GM19468 (cell line): Measurements from ENCODE around the gene PAX8.

ENCODE experiments used
- ATAC-seq: cut with Tn5 transposase; IDR thresholded peaks from one replicate; pipeline ENCODE4 v1.9.1; 2021; ENCODE audit warnings: mild to moderate bottlenecking, moderate library complexity, moderate number of reproducible peaks; ENCODE audit not compliant: unreplicated experiment; ENCODE audit errors: extremely low read depth

PAX8 gene

DNA sequence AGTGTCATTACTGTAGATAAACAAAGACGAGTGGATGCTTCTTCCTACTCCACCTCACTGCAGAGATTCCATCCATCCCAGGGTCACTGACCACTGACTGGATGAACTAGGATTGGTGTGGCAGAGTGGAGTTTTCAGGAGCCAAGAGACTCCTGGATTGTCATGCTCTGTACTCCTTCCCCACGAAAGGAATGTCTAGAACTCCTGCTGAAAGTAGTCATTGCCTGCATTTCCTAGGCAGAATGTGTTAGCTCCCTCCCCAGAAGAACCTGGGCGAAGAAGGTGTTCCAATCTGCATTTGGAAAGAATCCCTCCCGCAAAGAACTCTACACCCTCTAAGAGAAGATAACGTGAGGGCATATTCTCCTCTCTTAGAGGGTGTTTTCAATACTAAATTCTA lies 6.2 kb downstream of the PAX8 start:
- ATAC-seq: no peak

DNA sequence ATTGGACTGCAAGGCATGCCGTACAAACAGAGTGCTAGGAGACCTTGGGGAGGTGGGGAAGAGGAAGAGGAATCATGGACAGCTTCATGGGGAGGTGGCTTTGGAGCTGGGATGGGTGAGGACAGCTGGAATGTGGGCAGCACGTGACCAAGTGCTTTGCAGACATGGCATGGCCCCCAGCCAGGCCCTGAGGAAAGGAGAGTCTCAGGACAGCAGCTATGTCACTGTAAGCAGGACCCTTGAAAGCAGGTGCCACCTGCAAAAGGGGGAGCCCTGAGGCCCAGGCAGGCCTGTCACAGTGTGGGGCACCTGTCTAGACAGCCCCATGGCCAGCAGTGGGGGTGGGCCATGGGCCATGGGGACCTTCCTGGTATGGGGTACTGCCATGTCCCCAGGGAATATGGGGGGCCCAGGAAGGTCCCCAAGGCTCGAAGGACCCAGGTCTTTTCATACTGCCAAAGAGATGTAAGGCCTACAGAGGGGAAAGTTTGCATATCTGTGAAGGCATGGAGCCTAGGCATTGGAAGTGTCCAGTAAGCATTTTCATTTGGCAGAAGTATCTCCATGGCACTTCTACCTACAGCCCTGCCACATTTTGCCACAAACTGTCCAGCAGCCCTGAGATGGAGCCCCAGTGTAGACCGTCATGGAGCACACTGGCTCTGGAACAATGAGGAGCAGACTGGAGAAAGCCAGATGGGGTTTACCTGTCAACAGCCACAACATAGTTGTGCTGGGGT lies 9.9 kb downstream of the PAX8 start:
- no peak for ATAC-seq

DNA sequence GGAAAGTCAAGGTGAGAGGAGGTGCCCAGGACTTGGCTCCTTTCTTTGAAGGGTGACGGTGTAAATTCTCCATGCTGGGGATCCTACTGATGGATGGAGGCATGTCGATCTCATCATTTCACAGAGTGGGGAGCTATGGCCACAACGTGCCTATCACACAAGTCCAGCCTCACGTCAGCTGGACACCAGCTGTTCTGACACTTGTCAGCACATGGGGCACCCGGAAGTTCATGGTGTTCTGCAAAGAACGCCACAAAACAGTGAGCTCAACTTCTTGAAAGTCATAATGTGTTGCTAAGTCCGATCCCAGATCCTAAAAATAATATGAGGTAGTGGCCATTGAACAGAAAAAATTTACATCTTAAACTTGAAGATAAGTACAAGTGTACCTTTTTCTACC lies 12.3 kb downstream of the PAX8 start:
- no peak for ATAC-seq

DNA sequence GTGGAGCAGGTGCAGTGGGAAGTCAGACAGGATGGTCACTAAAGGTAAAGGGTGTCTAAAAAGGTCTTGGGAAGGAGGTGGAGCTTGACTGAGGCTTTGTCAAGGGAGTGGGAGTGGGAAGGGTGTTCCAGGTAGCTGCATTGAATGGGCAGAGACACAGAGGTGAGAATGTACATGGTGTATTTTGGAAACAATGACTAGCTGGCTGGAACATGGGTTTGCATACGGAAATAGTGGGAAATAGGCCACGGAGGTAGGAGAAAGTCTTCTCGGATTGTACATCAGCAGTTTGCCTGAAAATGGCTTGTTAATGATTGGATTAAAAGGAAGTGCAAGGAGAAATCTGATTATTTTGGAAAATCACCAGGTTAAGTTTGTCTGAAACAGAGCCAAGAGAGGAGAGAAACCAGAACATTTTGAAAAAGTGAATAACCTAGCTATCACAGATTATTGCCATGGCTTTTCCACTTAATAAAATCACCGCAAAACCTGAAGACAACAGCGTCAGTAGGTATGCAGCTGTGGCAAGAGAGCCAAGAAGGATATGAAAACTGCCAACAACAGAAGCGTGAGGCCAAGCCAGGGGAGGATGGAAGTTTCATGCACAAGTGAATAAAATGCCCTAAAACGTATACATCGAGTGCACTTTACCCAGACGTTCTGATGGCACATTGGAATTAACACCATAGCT lies 13.9 kb downstream of the PAX8 start:
- ATAC-seq: no peak

DNA sequence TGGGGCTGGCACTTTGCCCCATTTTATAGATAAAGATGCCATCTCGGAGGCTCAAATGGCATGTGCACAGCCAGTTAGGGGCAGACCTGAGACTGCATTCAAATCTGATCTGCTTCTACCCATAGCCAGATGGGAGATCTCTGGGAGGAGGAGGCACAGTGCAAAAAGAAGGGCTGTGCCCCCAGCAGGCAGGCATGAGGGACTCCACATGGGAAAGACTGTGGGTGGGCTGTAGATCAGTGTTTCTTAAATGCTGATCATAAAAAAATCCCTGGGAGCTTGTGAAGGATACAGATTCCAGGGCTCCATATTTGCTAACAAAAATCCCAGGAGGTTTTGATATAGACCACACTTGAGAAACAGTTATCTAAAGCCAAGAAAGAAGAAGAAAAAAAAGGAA lies 15.2 kb downstream of the PAX8 start:
- no peak for ATAC-seq

DNA sequence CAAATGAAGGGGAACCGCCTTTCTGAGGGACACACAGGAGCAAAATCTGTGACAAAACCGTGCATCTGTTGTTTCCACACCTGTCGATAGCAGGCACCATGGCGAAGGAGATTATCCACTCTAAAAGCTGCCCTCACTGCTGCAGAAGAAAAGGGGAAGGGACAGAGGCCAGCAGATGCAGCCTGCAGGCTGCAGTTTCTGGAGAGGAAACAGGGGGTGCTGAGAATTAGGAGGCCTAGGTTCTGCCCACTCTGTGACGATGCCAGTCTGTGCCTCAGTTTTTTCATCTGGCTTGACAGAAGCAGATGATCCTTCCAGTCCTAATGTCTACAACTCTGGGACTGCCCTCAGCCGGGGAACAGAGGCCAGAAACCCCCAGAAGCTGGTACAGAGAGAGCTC lies 17.7 kb downstream of the PAX8 start:
- ATAC-seq: no peak

DNA sequence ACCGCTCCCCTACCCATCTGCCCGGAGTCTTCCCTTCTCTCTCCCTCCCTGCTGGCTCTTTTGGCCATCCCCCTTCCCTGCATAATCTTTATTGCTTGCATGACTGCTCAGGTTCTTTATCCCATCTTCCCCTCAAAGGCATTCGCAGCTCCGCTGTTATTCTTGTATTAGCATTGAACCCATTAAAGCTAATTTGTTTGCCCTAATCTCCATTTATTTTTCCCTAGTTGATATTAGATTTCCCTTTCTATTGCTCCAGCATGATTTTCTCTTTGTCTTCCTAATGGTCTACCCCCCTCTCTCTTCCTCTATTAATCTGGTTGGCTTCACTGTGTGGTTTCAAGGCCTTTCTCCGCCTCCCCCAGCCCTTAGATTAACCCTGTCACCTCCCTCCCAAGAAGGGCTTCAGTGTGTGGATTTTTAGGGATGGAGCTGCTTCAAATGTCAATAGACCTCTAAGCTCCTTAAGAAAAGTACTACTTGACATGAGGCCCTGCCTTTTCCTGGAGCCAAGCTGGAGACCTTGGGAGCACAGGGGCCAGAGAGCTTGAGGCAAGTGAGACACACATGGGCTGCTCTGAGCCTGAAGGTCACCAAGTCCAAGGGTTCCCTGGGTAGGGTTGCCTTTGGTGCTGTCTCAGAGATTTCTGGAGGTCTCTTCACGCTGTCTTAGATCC lies 20.1 kb downstream of the PAX8 start:
- no peak for ATAC-seq

DNA sequence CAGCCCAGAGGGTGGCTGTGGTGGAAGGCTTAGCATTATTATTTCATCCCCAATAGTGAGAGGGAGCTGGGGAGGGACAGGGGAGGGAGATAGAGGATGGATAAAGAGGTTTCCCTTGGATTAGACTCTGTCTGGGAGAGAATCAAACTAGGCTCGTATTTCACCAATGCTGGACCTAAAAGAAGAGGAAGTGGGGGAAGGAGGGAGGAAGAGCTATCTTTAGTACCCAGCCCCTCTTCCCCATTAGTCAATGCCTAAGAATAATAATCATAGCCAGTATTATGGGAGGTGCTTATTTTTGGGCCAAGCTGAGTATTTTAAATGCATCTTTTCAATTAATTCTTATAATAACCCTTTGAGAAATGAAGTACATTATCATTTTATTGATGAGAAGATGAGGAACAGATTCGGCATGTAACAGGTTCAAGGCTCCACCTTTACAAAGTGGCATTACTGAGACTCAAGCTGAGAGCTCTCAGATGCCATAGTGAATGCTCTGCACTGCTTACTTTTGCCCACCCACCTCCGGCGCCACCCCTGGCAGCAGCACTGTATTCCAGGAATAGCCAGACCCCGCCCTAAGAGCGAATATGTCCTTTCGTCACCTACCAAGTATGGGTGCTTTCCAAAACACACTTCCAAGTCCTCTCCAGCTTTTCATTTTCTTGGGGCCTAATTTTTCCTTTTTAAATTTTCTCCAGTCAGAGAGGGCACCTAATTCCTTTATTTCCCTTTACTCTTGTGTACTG lies 21.0 kb downstream of the PAX8 start:
- no peak for ATAC-seq

DNA sequence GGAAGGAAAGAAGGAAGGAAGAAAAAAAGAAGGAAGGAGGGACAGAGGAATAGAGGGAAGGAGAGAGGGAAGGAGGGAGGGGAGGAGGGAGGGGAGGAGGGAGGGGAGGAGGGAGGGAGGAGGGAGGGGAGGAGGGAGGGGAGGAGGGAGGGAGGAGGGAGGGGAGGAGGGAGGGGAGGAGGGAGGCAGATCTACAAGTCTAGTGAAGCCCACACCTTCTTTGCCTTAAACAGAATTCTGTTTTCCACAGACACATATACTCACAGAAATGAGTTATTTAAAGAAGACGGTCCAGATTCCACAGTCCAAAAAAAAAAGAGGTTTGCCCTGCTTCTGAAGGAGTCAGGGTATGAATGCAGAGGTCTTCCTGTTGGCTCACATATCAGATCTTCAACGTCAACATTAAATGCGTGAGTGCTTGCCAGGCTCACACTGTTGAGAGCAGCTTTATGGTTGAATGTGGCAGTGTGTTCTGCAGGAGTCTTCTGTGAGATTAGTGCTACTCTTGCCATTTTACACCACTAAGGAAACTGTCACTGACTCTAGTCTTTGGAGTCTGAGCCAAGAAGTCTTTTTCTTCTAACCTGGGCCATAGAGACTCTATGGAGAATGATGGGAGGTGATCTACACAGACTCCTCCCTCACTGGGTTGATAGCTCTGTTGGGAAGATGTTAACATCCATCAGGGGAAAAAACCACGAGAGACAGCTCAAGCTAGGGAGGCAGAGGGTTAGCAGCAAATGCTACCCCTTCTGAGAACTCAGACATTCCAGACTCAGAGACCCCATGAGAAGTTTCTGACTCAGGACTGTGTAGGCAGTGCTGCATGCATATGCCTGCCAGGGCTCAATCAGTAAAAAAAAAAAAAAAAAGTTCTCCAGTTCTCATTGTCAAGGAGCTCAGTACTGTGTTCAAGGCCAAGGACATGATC lies 23.3 kb downstream of the PAX8 start:
- ATAC-seq: no peak

DNA sequence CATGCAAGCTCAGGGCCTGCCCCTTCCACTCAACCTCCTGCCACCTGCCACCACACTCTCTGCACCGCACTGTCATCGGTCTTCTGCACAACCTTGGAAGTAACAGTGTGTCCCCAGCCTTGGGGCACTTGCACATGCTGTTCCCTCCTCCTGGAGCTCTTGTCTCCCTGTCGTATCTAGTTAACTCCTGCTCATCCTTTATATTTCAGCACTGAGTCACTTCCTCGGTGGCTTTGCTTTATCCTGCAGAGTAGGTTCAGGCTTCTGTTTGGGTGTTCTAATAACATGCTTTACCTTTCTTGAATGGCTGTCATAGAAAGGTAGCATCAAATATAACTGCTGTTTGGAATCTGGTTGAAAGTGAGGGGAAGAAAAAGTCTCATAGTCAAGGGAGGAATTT lies 25.3 kb downstream of the PAX8 start:
- ATAC-seq: no peak

DNA sequence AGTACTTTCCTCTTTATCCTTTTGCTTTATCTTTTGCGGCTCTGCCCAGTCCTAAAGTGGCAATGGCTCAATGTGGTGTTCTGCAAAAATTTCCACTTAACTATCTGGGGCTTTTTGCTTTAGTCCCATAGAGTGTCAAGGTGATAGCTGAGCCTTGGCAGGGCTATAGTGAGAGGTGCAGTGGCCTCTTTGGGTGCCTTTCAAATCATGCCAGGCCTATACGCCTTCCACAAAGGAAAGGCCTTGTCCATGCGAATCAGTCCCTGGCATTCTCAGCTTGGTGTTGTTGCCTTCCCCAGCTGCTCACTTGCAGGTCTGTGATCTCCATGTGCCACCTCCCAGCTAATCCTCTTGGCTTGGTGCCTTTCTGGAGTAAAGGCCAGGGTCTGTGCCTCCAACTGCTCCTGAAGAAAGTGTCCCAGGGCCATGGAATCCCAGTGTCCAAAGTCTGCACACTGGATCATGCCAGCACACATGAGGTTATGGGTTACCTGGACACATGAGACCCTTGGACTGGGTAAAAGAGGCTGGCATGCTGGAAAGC lies 26.6 kb downstream of the PAX8 start:
- ATAC-seq: no peak

DNA sequence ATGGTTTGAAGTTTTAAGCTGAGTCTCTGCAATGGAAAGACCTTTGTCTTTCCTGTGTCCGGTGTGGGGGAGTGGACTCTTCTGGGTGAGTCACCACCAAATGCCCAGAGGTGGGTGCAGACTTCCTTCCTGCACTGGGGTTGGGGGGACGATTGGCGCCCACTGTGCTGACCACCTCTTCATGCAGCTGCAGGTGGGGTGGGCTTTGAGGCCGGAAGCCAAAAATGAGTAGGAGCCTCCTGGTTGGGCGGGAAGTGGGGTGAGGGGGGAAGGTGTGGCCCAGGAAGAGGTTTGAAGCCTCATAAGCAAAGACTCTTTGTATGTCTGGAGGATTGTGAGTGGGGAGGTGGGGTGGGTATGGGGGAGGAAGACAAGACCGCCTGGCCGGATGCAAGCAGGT lies 27.6 kb downstream of the PAX8 start:
- ATAC-seq: no peak

DNA sequence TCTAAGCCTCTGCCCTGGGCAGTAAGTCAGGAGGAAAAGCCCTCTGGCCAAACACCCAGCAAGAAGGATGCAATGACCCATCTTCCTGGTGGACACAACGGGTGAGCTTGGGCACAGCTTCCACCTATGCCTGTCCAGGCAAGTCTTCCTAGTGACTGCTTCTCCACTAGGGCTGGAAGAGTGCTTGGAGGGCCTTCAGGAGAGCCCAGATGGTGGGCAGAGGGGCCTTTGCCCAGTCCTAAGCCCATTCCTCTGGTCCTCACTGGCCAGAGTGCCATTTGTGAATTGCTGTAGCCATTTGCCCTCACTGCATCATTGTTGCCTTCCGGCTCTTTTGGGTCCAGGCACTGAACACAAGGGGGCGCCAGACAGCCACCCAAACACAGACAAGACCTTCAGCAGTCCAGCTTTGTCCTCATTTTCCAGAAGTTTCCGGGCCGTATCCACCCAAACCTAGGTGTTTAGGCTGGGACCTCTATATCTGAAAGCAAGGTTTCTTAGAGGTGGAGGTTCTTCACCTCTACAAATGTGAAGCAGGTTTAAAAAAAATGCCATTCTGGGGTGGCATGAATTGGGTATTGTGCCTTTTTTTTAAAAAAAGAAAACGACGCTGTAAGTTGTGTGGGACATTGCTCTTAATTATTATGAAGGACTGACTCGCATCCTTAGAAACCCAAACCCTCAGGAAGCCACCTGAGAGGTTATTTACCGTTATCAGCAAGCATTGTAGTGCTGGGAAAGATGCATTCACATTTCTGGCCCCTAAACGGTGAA lies 29.5 kb downstream of the PAX8 start:
- no peak for ATAC-seq

DNA sequence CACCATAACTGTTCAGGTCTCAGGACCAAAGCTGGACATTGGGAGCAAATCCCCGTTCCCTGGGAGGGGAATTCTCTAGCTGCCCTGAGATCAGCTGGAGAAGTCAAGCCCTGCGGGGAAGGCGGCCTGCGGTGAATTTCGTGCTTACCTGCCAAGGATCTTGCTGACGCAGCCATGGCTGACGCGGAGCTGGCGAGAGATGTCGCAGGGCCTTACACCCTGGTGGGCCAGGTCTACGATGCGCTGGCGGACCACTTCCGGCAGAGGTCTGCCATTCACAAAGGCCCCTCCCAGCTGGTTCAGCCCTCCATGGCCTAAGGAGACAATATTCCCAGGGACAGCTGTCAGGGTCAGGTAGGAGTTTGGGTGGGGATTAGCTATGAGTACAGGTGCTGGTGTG lies 32.1 kb downstream of the PAX8 start:
- no peak for ATAC-seq

DNA sequence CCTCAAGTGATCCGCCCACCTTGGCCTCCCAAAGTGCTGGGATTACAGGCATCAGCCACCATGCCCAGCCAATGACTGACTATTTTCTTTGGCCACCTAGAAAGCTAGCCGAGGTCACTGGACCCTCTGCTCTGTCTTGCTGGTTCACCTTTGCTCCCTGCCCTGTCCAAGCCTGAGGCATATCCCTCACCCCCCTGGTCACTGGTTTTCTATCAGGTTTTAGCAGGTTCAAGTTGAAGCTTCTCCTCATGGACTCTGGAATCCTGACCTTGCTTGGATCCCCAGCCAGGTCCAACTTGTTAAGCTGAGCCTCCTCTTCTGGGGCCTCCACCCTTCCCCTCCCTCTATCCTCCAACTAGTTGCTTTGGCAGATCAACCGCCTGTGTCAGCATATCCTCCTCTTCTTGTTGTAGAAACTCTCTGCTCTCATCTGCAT lies 33.4 kb downstream of the PAX8 start:
- ATAC-seq: no peak

DNA sequence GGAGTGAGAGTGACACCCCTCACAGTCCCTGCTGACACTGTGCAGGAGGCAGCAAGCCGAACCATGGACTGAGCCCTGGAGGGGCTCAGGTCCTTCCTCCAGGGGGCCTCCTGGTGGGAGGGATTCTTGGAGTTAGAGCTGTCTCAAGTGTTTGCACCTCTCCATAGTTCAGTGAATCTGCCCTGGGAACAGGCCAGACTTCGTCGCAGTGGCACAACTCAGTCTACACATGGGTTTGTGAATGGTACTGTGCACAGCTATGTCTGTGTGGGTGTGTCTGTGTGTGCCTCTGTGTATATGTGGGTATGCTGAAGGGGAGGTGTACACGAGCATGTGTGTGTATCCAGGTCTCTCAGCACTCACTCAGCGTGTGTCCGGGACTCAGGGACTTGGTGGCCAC lies 36.4 kb downstream of the PAX8 start:
- ATAC-seq: no peak

DNA sequence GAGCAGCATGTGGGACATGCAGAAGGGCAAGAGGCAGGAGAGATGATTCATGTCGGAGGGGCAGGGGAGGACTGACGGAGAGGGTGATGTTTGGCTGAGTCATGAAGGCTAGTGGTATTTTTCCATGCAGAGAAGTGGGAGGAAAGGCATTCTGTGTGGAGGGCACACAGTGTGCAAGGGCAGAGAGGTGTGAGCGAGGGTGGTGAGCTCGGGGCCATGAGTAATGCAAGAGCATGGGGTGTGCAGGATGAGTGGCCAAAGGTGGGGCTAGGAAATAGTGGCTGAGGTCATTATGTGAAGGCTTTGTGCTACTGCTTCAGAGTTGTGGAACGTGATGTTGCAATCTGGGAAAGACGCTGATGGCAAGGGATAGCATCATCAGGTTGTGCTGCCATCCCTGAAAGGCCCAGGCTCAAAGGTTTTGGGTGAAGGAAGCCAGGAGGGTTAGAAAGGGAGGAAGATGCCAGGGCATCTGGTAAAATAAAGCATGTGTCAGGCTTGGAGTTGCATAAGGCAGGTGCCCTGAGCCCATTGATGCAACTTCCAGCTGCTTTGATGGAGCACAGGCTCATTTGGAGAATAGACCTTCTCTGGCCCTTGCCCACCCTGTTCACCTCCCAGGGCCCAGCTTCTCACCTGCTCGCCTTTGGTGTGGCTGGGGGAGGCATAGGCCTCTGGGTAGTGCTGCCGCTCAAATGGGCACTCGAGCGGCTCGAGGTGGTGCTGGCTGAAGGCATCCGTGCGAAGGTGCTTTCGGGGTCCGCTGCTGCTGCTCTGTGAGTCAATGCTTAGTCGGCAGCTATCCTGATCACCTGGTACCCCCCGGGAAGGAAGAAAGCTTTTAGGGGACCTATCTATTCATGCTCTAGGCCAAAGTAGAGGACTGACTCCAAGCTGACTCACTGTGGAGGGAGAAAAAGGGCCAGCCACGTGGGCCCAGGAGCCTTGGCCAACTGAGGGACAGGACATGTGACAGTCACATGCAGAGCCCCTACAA lies 37.5 kb downstream of the PAX8 start:
- ATAC-seq: no peak
